GM18505 (cell line): ENCODE measurements around the gene GRB2.

Experiments used
- ATAC-seq: cut with Tn5 transposase; IDR thresholded peaks from one replicate; pipeline ENCODE4 v1.9.1; 2021; ENCODE audit not compliant: unreplicated experiment
- POLR2A ChIP-seq: IDR thresholded peaks from 4 replicates; pipeline ENCODE4 v1.6.1; 2011; ENCODE audit warnings: borderline replicate concordance; ENCODE audit not compliant: insufficient read depth, insufficient read length; ENCODE audit errors: extremely low read depth

Gene GRB2

DNA sequence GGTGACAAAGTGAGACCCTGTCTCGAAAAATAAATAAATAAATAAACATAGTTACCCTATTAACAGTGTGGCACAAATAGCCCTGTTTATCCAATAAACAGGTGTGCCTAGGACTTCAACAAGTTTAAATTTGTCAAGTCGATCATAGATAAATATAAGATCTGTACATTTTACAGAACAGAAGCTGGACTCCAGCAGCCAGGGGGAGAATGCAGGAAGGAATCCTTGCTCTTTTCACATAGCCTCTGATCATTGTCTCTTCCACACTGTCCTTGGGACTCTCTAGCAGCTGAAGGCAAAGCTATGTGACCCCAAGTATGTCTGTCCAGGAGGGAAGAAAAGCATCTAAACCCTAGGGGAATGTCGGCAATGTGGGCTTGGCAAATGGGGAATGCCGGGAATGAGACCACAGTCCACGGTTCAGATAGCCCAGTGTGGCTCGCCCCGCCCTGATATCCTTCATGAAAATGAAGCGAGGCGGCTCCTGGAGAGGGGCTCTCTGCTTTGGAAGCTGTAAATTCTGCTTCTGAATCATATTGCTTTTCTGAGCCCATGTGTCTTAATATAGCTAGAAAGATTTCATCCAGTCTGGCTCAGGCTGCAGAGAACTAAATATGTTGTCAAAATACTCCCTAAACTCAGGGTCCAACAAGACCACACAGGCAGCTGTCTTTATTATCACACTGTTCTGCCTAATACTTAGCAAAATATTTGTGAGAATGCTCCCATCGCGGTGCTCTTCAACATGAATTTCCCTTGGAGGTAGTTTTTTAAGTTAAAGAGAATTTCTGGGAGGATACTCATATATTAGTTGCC lies 24.9 kb upstream of the GRB2 start:
- TF ChIP-seq POLR2A = no peak
- no peak for ATAC-seq

DNA sequence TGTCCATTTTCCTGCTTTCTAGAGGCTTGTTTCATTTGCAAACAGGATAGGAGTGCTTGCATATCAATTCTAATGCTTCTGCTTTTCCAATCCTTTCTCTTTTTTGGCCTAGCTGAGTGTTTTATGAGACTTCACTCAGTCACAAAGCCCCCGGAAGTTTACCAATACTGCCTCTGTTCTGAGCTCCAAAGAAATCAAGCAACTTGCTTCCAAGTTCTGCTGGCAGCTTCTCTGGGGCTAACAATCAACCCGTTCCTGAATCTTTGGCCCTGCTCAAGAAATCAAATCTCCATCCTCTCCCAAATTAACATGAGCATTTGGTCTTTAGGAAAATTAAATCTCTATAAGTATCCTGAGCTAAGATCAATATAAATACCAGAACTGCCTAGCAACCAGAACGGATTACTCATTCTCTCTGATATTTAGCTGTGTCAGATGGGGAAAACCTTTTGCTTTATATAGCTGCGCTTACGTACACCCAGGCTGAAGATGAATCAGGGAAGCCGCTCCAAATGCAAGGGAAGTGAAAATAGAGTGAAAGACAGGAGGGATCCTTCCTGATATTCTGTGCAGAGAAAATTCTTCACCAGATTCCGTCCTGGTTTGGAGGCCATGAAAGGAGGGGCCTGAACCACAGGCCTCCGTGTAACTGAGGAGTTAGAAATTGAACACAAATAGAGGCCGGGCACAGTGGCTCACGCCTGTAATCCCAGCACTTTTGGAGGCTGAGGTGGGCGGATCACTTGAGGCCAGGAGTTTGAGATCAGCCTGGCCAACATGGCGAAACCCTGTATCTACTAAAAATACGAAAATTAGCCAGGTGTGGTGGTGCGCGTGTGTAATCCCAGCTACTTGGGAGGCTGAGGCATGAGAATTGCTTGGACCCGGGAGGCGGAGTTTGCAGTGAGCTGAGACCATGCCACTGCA lies 23.3 kb upstream of the GRB2 start:
- no peak for TF ChIP-seq POLR2A
- no peak for ATAC-seq

GRCh38 chr17:75418531-75418930 lies 13.1 kb upstream of the GRB2 start:
- TF ChIP-seq POLR2A = no peak
- ATAC-seq = no peak

DNA sequence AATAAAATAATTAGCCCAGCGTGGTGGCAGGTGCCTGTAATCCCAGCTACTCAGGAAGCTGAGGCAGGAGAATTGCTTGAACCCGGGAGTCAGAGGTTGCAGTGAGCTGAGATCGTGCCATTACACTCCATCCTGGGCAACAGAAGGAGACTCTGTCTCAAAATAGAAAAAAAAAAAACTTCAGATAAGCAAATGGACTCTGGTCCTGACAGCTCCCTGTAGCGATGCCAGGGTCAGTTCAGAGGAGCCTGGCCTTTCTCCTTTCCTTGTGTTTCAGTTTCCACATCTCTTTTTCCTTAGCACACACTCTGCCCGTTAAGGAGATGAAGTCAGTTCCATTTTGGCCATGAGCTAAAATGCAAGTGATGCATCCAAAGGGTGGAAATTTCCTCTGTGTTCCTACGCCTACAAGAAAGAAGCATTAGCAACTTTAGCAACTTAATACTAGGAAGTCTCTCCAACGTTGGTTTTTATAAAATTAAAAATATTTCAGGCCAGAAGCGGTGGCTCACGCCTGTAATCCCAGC lies 11.6 kb upstream of the GRB2 start:
- no peak for TF ChIP-seq POLR2A
- ATAC-seq = no peak

DNA sequence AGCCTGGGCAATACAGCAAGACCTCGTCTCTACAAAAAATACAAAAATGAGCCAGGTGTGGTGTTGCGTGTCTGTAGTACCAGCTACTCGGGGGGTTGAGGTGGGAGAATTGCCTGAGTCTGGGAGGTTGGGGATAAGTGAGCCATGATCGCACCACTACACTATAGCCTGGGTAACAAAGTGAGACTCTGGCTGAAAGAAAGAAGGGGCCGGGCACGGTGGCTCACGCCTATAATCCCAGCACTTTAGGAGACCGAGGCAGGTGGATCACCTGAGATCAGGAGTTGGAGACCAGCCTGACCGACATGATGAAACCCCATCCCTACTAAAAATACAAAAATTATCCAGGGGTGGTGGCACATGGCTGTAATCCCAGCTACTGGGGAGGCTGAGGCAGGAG lies 10.5 kb upstream of the GRB2 start:
- no peak for ATAC-seq
- TF ChIP-seq POLR2A = no peak

GRCh38 chr17:75414488-75414887 lies 9.0 kb upstream of the GRB2 start:
- no peak for TF ChIP-seq POLR2A

GRCh38 chr17:75412455-75413317 lies 7.2 kb upstream of the GRB2 start:
- no peak for ATAC-seq
- TF ChIP-seq POLR2A = no peak

More at GRCh38 chr17:75414488-75414887, 9.0 kb upstream of the GRB2 start:
- no peak for ATAC-seq

- TF ChIP-seq POLR2A = no peak
Measured at GRCh38 chr17:75411328-75412067, 6.0 kb upstream of the GRB2 start.

DNA sequence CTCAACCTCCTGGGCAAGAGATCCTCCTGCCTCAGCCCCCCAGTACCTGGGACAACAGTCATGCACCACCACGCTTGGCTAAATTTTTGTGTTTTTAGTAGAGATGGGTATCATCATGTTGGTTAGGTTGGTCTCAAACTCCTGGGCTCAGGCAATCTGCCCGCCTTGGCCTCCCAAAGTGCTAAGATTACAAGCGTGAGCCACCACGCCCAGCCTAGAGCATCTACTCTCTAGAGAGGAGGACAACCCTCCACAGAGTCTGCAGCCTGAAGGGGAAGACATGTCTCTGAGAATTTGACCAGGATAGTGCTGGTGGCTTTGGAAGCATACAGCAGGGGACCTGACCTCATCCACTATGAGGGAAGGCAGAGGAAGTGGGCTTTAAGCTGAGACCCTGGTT lies 4.7 kb upstream of the GRB2 start:
- ATAC-seq = no peak

More at GRCh38 chr17:75411328-75412067, 6.0 kb upstream of the GRB2 start:
- no peak for ATAC-seq

DNA sequence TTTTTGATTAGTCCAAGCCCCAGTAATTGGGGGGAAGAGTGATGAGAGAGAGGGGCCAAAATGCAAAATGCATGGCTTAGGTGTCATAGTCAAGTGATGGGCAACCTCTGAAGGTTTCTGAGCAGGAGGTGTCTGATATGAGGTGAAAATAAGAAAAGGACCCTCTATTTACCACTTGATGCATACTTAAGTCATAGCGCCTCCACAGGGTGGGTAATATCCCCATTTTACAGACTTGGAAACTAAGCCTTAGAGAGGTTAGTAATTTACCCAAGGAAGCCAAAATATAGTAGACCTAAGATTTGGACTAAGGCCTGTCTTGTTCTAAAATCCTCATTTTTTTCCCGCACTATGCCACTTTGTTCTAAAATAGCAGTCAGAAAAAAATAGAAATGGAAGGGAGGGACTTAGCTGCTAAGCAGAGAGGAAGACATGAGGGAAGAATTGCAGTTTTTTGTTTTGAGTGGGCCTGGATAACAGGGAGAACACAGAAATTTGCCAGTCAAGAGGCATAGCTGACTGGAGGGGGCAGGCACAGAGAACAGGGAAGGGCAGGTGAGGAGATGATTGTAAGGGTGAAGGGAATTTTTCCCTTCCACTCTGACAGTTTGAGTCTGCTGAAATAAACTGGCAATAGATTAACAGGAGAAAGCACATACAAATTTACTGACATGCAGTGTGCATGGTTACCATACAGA lies 2.3 kb upstream of the GRB2 start:
- no peak for ATAC-seq
- TF ChIP-seq POLR2A = no peak

More for the DNA sequence above, 4.7 kb upstream of the GRB2 start:
- TF ChIP-seq POLR2A = no peak

GRCh38 chr17:75406222-75406615 lies 741 bp upstream of the GRB2 start:
- no peak for ATAC-seq

GRCh38 chr17:75404731-75405364 lies 630 bp downstream of the GRB2 start:
- peak; percentile 10 for ATAC-seq
- TF ChIP-seq POLR2A = no peak

More at GRCh38 chr17:75406222-75406615, 741 bp upstream of the GRB2 start:
- TF ChIP-seq POLR2A = no peak
